Suppressor macrophage (primary cell): ENCODE data around the gene RAD51B.
A peak's percentile ranks its signal among the peaks of the same experiment; 100 is the strongest.
"Not testable (repeated sequence)": the region's sequence is repeated elsewhere in the genome, so short reads cannot be mapped to it uniquely, and the experiment has no call there.

Experiments used
- DNase-seq, 4 experiments: peaks; one replicate each; pipeline ENCODE4 v3.0.0-alpha.2; 2020 to 2022

RAD51B gene

GRCh38 chr14:68660495-68660894, 840.9 kb downstream of the RAD51B start:
- no peak for DNase-seq

- peak in 2 of 4 experiments; percentile 22 to 36 for DNase-seq
Measured at GRCh38 chr14:68661226-68662225, 841.9 kb downstream of the RAD51B start.

GRCh38 chr14:68662392-68662791, 842.8 kb downstream of the RAD51B start:
- no peak for DNase-seq

- not testable (repeated sequence) for DNase-seq
Measured at GRCh38 chr14:68662826-68663225, 843.2 kb downstream of the RAD51B start.

GRCh38 chr14:68663385-68664076, 844.0 kb downstream of the RAD51B start:
- peak; percentile 62 to 84 (median 78) for DNase-seq

- DNase-seq: peak in 1 of 4 experiments; percentile 50
Measured at GRCh38 chr14:68664225-68664681, 844.7 kb downstream of the RAD51B start.

GRCh38 chr14:68665131-68665530, 845.6 kb downstream of the RAD51B start:
- peak in 1 of 4 experiments; percentile 24 for DNase-seq

- no peak for DNase-seq
Measured at GRCh38 chr14:68665792-68666204, 846.2 kb downstream of the RAD51B start.

GRCh38 chr14:68666236-68666635, 846.7 kb downstream of the RAD51B start:
- DNase-seq: no peak

GRCh38 chr14:68666899-68667298, 847.3 kb downstream of the RAD51B start:
- no peak for DNase-seq

- DNase-seq: no peak
Measured at GRCh38 chr14:68667313-68667791, 847.8 kb downstream of the RAD51B start.

GRCh38 chr14:68668028-68668427, 848.4 kb downstream of the RAD51B start:
- DNase-seq: no peak

- DNase-seq: no peak
Measured at GRCh38 chr14:68668531-68668930, 849.0 kb downstream of the RAD51B start.

GRCh38 chr14:68669111-68669511, 849.5 kb downstream of the RAD51B start:
- peak; percentile 27 to 50 (median 46) for DNase-seq

GRCh38 chr14:68669603-68670358, 850.2 kb downstream of the RAD51B start:
- DNase-seq: no peak

GRCh38 chr14:68670359-68670715, 850.8 kb downstream of the RAD51B start:
- no peak for DNase-seq

GRCh38 chr14:68671909-68672308, 852.3 kb downstream of the RAD51B start:
- no peak for DNase-seq

GRCh38 chr14:68672609-68673285, 853.2 kb downstream of the RAD51B start:
- DNase-seq: no peak

GRCh38 chr14:68673464-68673863, 853.9 kb downstream of the RAD51B start:
- no peak for DNase-seq

- no peak for DNase-seq
Measured at GRCh38 chr14:68674538-68675232, 855.1 kb downstream of the RAD51B start.

GRCh38 chr14:68675233-68675577, 855.6 kb downstream of the RAD51B start:
- DNase-seq: peak in 1 of 4 experiments; percentile 26
